ENCODE measurements around the gene MLEC. TPM values are rescaled to one million over a fixed set of nuclear protein-coding genes. Genes with fewer than 3 reads are reported as not detected.

Gene MLEC, protein sequence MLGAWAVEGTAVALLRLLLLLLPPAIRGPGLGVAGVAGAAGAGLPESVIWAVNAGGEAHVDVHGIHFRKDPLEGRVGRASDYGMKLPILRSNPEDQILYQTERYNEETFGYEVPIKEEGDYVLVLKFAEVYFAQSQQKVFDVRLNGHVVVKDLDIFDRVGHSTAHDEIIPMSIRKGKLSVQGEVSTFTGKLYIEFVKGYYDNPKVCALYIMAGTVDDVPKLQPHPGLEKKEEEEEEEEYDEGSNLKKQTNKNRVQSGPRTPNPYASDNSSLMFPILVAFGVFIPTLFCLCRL
- 165 and 167 TPM in 2 replicates for total RNA-seq
- long read RNA-seq, partial matches to known transcripts = 0 of 100 reads
- long read RNA-seq, other reads (novel, unspliced or antisense) = 99 of 100 reads

- H3K27ac Mint-ChIP-seq (ENCODE audit: unreplicated experiment) = peak within 1 kb of the TSS; percentile 96
- no peak for TF ChIP-seq CTCF (conservative IDR thresholded peaks at IDR 0.05)
- H3K36me3 Mint-ChIP-seq (ENCODE audit: low read depth) = no peaks in the 10 kb centered on the region
- H3K4me3 Mint-ChIP-seq = peak within 1 kb of the TSS; percentile 99
- H3K9me3 Mint-ChIP-seq = no peaks in the 10 kb centered on the region
- peaks cover 40% of the 10 kb centered on the region for H3K4me1 Mint-ChIP-seq
- H3K27me3 Mint-ChIP-seq (ENCODE audit: low read depth) = no peaks in the 10 kb centered on the region
- peak; percentile 98 for DNase-seq (ENCODE audit: low read depth, low spot score)
These were observed at the start of gene MLEC for GRCh38 chr12:120686690-120687577. Gene MLEC, plus strand, starts transcription at chr12:120687149. Its CDS starts 148 bp downstream, at chr12:120687297.

- no peak within 1 kb of the TSS for H3K27ac Mint-ChIP-seq (ENCODE audit: unreplicated experiment)
- peaks cover 7% of the 10 kb centered on the region for H3K4me1 Mint-ChIP-seq
- DNase-seq (ENCODE audit: low read depth, low spot score) = peak; percentile 54
- peak; percentile 59 for TF ChIP-seq CTCF (conservative IDR thresholded peaks at IDR 0.05)
- no peaks in the 10 kb centered on the region for H3K9me3 Mint-ChIP-seq
- peaks cover 57% of the 10 kb centered on the region for H3K27me3 Mint-ChIP-seq (ENCODE audit: low read depth)
- peak within 1 kb of the TSS; percentile 83 for H3K4me3 Mint-ChIP-seq
- H3K36me3 Mint-ChIP-seq (ENCODE audit: low read depth) = no peaks in the 10 kb centered on the region
These were observed 46.9 kb upstream of the MLEC start, which contains the start of gene CABP1 for GRCh38 chr12:120639771-120640721. Gene CABP1, plus strand, starts transcription at chr12:120640626. Its CDS starts 60 bp downstream, at chr12:120640686.

DNA sequence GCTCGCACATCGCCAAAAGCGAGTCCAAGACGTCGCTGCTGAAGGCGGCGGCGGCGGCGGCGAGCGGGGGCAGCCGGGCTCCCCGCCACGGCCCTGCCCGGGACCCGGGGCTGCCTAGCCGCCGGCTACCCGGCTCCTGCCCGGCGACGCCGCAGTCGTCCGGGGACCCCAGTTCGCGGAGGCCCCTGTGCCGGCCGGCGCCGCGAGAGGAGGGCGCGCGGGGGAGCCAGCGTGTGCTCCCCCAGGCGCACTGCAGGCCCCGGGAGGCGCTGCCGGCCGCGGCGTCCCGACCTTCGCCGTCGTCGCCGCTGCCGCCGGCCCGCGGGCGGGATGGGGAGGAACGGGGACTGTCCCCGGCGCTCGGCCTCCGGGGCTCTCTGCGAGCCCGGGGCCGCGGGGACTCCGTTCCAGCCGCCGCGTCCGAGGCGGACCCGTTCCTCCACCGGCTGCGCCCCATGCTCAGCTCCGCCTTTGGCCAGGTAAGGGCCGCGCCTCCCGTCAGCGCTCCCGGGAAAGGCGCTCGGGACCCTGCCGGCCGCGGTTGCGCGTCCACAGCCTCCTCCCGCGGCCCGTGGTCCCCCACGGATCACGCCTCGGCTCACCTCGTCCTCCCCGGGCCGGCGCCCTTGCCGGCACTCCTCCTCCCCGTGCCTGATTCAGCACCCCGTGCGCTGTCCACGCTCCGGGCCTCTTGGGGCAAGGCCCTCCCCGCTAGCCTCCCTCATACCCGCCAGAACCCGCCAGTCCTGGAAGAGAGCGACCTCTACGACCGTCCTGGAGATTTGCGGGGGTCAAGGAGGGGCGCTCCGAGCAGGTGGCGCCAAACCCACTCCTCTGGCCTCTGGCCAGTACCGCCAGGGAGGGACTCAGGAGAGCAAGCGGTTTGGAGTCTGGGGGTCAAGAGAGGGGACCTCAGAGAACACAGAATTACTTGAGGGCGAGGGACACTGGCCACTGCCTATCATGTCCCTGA is 45.8 kb upstream of the MLEC start:
- no peak for TF ChIP-seq CTCF (conservative IDR thresholded peaks at IDR 0.05)
- H3K4me1 Mint-ChIP-seq = peaks cover 7% of the 10 kb centered on the region
- H3K36me3 Mint-ChIP-seq (ENCODE audit: low read depth) = no peaks in the 10 kb centered on the region
- H3K27ac Mint-ChIP-seq (ENCODE audit: unreplicated experiment) = no peak overlapping the region
- H3K4me3 Mint-ChIP-seq = peak overlapping the region; percentile 77
- peak; percentile 48 for DNase-seq (ENCODE audit: low read depth, low spot score)
- no peaks in the 10 kb centered on the region for H3K9me3 Mint-ChIP-seq
- peaks cover 68% of the 10 kb centered on the region for H3K27me3 Mint-ChIP-seq (ENCODE audit: low read depth)

DNA sequence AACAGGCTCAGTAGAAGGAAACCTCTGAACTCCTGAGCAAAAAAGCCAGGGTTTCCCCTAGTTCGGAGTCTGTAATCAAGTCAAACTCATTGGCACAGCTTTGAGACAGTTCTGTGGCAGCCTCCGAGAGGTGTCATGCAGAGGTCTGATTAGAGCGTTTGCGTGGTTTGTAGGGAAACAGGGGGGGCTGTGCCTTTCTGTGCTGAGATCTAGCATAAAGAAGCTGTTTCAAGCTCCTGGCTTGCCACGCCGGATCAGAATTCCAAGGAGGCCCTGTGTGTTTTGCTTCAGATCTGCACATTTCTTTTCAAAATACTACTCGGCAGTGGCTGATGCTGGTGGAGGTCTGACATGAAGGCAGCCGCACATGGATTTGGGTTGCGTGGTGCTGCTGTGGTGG is 44.8 kb upstream of the MLEC start:
- Mint-ChIP-seq H3K36me3 (ENCODE audit: low read depth) (no peaks in the 10 kb centered on the region), H3K27ac (ENCODE audit: unreplicated experiment) (no peak overlapping the region), H3K4me1 (peaks cover 9% of the 10 kb centered on the region), H3K27me3 (ENCODE audit: low read depth) (peaks cover 73% of the 10 kb centered on the region), H3K4me3 (peak overlapping the region; percentile 65), H3K9me3 (no peaks in the 10 kb centered on the region)
- no peak for DNase-seq (ENCODE audit: low read depth, low spot score)
- TF ChIP-seq CTCF (conservative IDR thresholded peaks at IDR 0.05) = no peak
